Bladder microvascular endothelial cell (primary cell): ENCODE data around the gene PLG. TPM values are rescaled to one million over a fixed set of nuclear protein-coding genes. Genes with fewer than 3 reads are reported as not detected.

Experiments used
- total RNA-seq: library from RNA; depleted of rRNA; stranded (reverse); fragments of >200 nt; gene quantifications from 2 replicates; pipeline ENCODE4 v1.2.3, GENCODE V29; 2014

The PLG gene
- total RNA-seq = under 0.01 TPM in 1 of 2 replicates, not detected in the other

GRCh38 chr6:160701918-160702680, at the start of gene PLG:
Gene PLG (plus strand): TSS chr6:160702244. CDS start chr6:160702305, 61 bp downstream.

GRCh38 chr6:160664198-160664597, 37.8 kb upstream of the PLG start, which contains the start of gene LPA:
Gene LPA (minus strand): TSS chr6:160664275. CDS start chr6:160664214, 61 bp downstream.

Other genes with a start within 250 kb of the PLG start
- gene LPA, start 38.0 kb upstream of the PLG start, total RNA-seq = not detected in 2 replicates